Cerebellar cortex (tissue), 1 donor: Measurements from ENCODE around the gene IGFBP6.
A peak's percentile ranks its signal among the peaks of the same experiment; 100 is the strongest.
"Not testable (repeated sequence)": the region's sequence is repeated elsewhere in the genome, so short reads cannot be mapped to it uniquely, and the experiment has no call there.

ENCODE experiments used
- DNase-seq: peaks from one replicate; pipeline ENCODE4 v3.0.0-alpha.2; 2015; ENCODE audit warnings: low spot score

Gene IGFBP6

DNA sequence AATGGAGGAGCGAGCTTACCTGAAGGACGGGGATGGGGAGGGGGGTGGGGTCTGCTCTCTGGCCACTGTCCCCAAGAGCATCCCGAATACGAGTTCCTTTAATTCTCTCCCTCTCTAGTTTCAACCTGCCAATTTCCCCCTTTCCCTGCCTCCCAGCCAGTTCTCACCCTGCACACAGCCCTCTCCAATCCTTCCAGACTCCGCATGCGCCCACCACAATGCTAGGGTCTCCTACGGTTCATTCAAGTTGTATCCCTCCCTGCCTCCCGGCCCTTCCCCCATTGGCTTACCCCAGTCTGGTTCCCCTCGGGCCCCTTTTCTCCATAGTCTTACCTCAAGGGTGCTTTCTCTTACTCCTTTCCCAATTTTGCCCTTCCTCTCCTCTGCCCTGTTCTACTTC lies 708 bp upstream of the IGFBP6 start:
- no peak for DNase-seq

DNA sequence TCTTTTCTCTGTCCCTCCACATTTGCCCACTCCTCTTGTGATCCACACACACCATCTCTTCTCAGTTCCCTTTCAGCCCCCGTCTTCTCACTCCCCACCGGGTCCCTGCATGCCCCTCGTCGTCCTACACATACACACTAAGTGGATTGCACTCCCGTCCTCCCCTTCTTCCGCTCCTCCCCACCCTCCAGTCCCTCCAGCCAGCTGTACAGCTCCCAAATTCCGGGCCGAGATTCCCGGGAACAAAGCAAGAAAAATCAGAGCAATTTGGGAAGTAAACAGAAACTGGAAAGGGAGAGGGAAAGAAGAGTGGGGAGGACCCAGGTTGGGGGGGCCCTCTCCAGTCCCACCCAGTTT lies 282 bp upstream of the IGFBP6 start:
- DNase-seq = peak; percentile 40

GRCh38 chr12:53098354-53098981 lies 1.0 kb downstream of the IGFBP6 start:
- DNase-seq = peak; percentile 16

DNA sequence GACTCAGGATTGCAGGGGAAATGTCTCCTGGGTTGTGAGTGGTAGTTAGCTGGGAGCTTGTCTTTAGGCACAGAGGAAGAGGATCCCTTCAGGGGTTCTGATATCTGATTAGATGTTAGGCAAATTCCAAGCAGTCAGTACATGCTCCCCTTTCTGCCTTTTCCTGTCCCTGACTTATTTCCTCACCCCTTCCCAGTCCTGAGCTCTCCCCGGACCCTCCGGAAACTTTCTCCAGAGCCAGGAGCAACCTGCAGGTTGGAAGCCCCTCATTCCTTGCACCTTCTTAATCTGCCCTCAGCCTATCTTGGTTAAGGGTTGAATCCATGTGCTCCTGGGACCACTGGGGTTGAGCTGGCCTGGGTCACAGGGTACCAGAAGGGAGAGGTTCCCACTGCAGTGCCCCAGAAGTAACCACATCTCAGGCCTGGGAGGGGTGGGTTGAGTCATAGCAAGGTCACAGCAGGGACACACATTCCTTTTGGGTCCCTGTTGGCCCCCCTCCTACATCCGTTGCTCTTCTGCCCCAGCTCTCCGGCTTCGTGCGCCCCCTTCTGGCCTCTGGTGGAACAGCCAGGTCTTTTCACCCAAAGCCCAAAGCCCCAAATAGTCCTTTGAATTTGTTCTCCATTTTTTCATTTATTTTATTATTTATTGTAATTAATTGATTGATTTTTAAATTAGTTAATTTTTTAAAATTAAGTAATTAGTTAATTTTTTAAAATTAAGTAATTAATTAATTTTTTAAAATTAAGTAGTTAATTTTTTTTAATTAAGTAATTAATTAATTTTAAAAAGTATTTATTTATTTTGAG lies 1.8 kb downstream of the IGFBP6 start:
- DNase-seq = peak; percentile 81

GRCh38 chr12:53100466-53101151 lies 3.1 kb downstream of the IGFBP6 start:
- no peak for DNase-seq

DNA sequence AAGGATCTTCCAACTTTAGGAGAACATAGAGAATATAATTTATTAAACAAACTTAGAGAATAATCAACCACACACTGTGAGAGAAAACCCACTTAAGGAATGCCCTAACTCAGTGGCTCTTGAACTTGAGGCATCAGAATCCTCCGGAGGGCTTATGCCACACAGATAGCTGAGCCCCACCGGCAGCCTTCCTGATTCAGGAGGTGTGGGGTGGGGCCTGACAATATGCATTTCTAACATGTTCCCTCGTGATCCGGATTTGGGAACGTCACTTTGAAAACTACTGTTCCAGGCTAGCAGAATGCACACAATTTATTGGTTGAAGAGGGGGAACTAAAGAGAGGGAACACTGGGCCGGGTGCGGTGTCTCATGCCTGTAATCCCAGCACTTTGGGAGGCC lies 3.8 kb downstream of the IGFBP6 start:
- no peak for DNase-seq

DNA sequence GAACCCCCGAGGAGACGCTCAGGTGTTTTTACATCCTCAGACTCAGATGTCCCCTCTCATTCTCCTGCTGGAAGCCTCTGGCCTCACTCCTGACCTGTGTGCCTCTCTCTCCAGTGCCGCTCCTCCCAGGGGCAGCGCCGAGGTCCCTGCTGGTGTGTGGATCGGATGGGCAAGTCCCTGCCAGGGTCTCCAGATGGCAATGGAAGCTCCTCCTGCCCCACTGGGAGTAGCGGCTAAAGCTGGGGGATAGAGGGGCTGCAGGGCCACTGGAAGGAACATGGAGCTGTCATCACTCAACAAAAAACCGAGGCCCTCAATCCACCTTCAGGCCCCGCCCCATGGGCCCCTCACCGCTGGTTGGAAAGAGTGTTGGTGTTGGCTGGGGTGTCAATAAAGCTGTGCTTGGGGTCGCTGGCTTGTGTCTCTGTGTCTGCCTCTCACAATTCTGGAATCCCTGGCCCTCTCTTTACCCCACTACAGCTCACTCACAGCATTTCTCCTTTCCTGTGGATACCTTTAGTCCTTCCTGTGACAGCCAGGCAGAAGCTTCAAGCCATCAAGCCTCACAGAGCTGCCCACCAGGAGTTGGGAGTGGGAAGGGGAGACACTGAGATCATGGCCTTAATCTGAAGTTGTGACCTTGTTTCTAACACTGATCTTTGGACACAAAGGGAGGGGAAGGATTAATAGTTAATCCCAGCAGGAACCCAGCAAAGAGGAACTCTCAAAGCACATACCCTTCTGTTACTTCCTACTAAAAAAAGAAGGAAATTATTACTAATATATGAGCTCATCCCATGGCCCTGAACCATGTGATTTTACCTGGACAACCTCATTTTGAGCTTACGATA lies 4.7 kb downstream of the IGFBP6 start:
- no peak for DNase-seq

GRCh38 chr12:53102883-53103807 lies 5.7 kb downstream of the IGFBP6 start, which contains the start of gene SOAT2:
SOAT2 (plus strand) TSS chr12:53103486; CDS start chr12:53103578, 92 bp downstream.
- DNase-seq = no peak

- no peak for DNase-seq
Measured at GRCh38 chr12:53103860-53104305, 6.4 kb downstream of the IGFBP6 start.

- DNase-seq = no peak
Measured at GRCh38 chr12:53105256-53105655, 7.8 kb downstream of the IGFBP6 start.

DNA sequence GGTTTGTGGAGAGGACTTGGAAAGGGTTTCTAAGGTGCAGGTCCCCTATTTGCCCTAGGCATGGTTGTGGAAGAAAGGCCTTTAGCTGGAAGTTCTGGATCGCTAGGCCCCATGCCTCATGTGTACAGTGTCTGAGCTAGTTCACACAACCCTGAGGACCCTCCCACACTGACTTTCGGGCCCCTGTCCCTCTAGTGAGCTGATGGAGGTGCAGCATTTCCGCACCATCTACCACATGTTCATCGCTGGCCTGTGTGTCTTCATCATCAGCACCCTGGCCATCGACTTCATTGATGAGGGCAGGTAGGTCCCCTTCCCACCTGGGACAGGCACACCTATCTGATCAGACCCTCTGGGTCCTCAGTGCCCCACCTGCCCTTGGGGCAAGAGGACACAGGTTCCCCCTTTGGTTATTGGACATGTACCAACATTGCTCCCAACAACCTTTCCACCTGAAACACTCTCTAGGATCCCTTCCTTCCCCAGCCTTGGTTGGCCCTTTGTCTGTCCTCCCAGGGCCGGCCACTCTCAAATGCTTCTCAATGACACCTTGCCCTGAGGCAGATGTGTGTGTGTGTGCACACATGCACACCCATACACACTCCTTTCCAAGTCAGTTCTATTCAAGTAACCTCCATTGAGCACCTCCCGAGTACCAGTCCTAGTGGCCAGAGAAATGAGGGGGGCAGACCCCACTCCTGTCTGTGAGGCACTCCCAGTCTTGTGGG lies 8.4 kb downstream of the IGFBP6 start:
- no peak for DNase-seq

GRCh38 chr12:53107122-53107521 lies 9.7 kb downstream of the IGFBP6 start:
- no peak for DNase-seq

DNA sequence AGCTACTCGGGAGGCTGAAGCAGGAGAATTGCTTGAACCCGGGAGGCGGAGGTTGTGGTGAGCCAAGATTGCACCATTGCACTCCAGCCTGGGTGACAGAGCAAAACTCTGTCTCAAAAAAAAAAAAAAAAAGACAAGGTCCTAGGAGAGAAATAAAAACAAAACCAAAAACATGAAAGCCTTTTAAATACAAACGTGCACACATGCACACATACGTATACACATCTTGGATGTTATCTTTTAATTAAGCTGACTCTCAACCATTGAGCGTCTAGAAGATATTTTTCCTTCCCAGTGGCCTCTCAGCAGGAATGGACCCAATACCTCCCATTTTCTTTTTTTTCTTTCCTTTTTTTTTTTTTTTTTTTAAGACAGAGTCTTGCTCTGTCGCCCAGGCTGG lies 15.0 kb downstream of the IGFBP6 start:
- not testable (repeated sequence) for DNase-seq

GRCh38 chr12:53113136-53113705 lies 15.8 kb downstream of the IGFBP6 start:
- DNase-seq = no peak

- no peak for DNase-seq
Measured at GRCh38 chr12:53113951-53114350, 16.5 kb downstream of the IGFBP6 start.

DNA sequence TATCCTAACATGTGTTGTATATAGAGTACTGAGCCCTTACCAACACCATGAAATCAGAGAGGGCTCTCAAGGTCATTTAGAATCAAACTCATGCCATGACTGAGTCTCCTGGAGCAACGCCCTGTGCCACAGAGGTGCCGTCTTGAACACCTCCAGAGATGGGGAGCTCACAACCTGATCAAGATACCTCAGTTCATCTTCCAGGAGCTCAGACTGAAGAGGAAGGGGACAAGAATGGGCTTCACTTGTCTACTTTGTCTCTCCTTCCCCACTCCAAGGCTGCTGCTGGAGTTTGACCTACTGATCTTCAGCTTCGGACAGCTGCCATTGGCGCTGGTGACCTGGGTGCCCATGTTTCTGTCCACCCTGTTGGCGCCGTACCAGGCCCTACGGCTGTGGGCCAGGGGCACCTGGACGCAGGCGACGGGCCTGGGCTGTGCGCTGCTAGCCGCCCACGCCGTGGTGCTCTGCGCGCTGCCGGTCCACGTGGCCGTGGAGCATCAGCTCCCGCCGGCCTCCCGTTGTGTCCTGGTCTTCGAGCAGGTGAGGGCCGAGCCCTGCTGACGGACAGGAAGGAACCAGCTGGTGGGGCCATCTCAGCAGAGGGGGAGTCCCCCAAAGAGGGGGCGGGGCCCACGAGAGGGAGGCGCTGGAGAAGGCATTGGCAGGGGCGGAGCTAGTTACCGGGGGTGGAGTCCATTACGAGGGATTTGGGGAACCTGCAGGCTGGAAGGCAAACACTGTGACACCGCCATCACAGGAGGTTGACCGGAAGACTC lies 17.8 kb downstream of the IGFBP6 start:
- DNase-seq = no peak

DNA sequence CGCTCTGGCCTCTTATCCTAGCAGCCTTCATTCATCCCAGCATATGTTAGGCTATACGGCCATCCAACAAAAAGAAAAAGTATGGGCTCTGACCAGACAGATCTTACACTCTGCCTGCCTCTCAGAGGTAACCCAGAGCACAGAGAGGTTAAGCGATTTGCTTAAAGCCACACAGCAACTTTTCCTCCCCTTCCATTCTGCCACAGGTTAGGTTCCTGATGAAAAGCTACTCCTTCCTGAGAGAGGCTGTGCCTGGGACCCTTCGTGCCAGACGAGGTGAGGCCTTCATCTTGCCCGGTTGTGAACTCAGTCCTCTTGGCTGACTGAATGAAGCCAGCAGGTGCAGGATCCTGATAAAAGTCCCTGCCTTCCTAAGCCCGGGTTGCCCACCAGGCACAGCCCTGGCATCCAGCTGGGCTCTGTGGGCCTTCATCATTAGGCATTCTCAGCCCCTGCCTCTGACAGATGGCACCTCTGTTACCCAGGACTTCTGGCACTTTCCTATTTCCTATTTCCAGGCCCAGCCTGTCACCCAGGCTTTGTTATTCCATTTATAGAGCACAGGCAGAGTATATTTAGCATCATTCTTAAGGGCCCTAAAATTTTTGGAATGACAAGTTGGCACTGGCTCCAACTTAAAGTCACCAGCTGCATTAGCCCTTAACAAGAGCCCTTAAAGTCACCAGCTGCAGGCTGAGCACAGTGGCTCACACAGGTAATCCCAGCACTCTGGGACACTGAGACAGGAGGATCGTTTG lies 18.6 kb downstream of the IGFBP6 start:
- peak; percentile 30 for DNase-seq

DNA sequence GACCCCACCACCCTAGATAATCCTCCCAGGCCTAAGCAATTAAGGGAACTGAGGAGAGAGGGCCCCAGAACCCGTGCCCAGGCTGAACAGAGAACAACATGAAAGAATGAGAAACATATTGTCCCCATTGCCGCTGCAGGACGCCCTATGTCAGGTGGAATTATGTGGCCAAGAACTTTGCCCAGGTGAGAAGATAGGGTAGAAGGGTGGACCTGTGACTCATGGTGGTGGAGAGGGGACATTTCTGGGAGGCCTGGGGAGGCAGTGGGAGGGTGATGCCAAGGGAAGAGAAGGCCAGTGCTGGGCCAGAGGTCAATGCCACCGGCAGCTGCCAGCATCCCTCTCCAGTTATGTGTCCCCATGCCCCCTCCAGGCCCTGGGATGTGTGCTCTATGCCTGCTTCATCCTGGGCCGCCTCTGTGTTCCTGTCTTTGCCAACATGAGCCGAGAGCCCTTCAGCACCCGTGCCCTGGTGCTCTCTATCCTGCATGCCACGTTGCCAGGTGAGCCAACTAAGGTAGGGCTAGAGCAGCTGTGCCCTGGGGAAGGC lies 21.4 kb downstream of the IGFBP6 start:
- DNase-seq = no peak
